ENCODE data around the gene GAL3ST3. TPM values are rescaled to one million over a fixed set of nuclear protein-coding genes. Genes with fewer than 3 reads are reported as not detected.
A peak's percentile ranks its signal among the peaks of the same experiment; 100 is the strongest.

Gene GAL3ST3
- total and polyA plus RNA-seq, 2 donors: 0.42 TPM; not detected in 1

DNA sequence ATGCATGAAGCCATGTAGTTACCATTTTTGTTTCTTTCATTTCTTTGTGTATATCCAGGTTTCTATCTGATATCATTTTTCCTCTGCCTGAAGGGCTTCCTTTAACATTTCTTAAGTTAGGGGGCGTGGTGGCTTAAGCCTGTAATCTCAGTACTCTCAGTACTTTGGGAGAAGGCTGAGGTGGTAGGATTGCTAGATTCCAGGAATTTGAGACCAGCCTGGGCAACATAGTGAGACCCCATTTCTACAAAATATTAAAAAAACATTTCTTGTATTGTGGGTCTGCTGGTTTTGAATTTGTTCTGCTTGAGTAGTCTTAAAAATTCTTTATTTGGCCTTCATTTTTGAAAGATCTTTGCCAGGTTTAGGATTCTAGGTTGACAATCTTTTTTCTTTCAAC, 15.6 kb upstream of the GAL3ST3 start:
- no peak overlapping the region for H3K27ac ChIP-seq (ENCODE audit: low read depth)
- H3K4me1 ChIP-seq (ENCODE audit: insufficient read depth): no peaks in the 10 kb centered on the region
- H3K36me3 ChIP-seq (ENCODE audit: insufficient read depth): peaks cover 5% of the 10 kb centered on the region
- H3K4me3 ChIP-seq (ENCODE audit: low read depth, low read length): no peak overlapping the region
- 100% methylated on average over 1 of the region's 1 CpG for WGBS
- DNase-seq (ENCODE audit: extremely low spot score): no peak

DNA sequence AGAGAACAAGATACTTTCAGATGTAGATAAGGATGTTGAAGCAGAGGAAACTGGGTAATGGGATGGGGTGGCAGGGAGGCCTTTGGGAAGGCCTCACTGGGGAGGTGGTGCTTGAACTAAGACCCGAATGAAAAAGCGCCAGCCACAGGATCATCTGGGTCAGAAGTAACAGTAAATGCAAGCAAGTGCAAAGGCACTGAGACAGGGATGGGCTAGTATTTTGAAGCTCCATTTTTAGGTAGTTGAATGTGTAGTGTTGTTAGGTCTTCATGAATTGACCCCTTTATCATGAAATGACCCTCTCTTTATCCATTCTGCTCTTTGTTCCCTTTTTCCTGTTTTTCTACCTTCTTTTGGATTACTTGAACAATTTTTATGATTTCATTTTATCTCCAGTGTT, 14.9 kb upstream of the GAL3ST3 start:
- Histone ChIP-seq H3K36me3 (ENCODE audit: insufficient read depth) (peaks cover 5% of the 10 kb centered on the region), H3K4me3 (ENCODE audit: low read depth, low read length) (no peak overlapping the region), H3K4me1 (ENCODE audit: insufficient read depth) (no peaks in the 10 kb centered on the region), H3K27ac (ENCODE audit: low read depth) (no peak overlapping the region)
- WGBS: 95% methylated on average over 2 of the region's 2 CpGs
- no peak for DNase-seq (ENCODE audit: extremely low spot score)

DNA sequence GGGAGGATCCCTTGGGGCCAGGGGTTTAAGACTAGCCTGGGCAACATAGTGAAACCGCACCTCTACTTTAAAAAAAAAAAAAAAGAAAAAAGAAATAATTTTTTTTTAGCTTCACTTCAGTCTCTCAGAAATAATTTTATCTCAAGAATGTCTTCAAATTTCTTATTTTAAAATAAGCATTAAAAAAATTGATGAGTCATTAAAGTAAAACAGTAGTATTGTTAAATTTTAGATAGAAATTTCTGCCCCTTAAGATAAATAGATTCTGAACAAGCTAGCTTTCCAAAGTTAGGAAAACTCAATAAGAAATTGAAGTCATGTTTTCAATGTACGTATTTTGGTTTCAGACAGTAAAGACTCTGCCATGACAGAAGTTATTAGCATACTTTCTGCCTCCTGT, 13.4 kb upstream of the GAL3ST3 start:
- WGBS: 96% methylated on average over 2 of the region's 2 CpGs
- Histone ChIP-seq H3K36me3 (ENCODE audit: insufficient read depth) (peaks cover 5% of the 10 kb centered on the region), H3K27ac (ENCODE audit: low read depth) (no peak overlapping the region), H3K4me3 (ENCODE audit: low read depth, low read length) (no peak overlapping the region), H3K4me1 (ENCODE audit: insufficient read depth) (no peaks in the 10 kb centered on the region)
- DNase-seq (ENCODE audit: extremely low spot score): no peak

DNA sequence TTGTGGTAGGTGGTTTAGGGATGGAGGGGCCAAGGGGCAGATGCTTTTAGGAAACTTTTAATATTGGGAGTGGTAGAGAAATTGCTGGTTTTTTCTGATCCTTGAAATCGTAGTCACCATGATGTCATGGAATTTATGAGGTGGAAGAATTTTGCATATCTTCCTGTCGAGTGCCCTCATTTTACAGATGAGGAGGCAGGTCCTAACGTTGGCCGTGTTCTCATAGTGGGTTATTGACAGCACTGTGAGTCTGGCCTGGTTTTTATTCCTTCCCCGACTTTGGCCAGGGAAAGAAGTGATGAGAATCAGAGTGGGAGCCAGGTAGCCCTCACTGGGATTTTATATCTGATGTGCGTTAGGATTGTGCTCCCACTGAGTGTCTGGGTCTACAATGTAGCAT, 12.3 kb upstream of the GAL3ST3 start:
- WGBS: 82% methylated on average over 6 of the region's 6 CpGs
- H3K27ac ChIP-seq (ENCODE audit: low read depth): no peak overlapping the region
- no peaks in the 10 kb centered on the region for H3K4me1 ChIP-seq (ENCODE audit: insufficient read depth)
- DNase-seq (ENCODE audit: extremely low spot score): no peak
- peaks cover 10% of the 10 kb centered on the region for H3K36me3 ChIP-seq (ENCODE audit: insufficient read depth)
- no peak overlapping the region for H3K4me3 ChIP-seq (ENCODE audit: low read depth, low read length)

DNA sequence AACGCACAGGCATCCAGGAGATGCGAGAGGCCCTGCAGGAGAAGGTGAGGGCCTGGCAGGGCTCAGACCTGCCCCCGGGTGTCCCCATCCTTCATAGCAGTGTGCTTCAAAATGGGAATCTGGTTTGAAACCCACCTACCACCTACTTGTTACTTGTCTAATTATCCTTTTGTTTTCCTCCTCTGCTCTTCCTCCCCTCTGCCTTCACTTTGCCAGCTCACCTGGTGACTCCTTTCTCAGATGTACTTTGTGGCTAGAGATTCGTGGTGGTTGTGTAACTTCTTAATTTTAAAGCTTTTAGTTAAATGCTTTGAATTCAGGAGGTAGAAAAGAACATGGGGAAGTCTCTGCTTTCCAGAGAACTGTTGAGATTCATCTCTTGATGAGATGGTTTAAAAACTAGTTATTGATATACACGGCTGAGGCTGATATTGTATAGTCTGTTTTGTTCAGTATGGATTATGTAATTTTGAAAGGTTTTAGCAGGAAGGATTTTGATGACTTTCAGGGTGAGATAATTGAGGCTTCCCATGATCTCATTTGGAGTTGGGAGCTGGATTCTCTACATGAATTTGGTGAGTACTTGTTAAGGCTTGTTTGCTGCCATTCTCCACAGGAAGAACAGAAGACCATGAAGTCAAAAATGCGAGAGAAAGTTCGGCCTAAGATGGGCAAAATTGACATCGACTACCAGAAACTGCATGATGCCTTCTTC, 11.2 kb upstream of the GAL3ST3 start:
- peaks cover 10% of the 10 kb centered on the region for H3K36me3 ChIP-seq (ENCODE audit: insufficient read depth)
- H3K4me3 ChIP-seq (ENCODE audit: low read depth, low read length): no peak overlapping the region
- H3K27ac ChIP-seq (ENCODE audit: low read depth): no peak overlapping the region
- no peak for DNase-seq (ENCODE audit: extremely low spot score)
- WGBS: 82% methylated on average over 8 of the region's 8 CpGs
- H3K4me1 ChIP-seq (ENCODE audit: insufficient read depth): no peaks in the 10 kb centered on the region

DNA sequence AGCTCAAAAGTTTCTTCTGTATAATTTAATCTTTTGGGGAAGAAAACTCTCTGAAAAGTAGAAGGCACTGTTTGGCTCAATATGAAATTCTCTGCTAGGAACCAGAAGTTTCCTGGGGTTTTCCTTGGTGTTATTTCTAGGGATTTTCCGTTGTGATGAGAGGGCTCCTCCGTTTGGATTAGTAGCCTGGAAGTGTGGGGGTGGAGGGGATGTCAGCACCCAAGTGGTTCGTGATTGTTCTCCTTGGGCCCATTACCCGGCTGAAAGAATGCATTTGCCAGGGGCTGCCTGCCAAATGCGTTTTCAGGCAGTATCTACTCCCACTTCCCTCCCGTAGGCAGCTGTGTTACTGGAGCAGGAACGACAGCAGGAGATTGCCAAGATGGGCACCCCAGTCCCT, 7.5 kb upstream of the GAL3ST3 start:
- no peak for DNase-seq (ENCODE audit: extremely low spot score)
- Histone ChIP-seq H3K27ac (ENCODE audit: low read depth) (no peak overlapping the region), H3K4me3 (ENCODE audit: low read depth, low read length) (no peak overlapping the region), H3K4me1 (ENCODE audit: insufficient read depth) (no peaks in the 10 kb centered on the region), H3K36me3 (ENCODE audit: insufficient read depth) (peaks cover 8% of the 10 kb centered on the region)
- 63% methylated on average over 7 of the region's 7 CpGs for WGBS

DNA sequence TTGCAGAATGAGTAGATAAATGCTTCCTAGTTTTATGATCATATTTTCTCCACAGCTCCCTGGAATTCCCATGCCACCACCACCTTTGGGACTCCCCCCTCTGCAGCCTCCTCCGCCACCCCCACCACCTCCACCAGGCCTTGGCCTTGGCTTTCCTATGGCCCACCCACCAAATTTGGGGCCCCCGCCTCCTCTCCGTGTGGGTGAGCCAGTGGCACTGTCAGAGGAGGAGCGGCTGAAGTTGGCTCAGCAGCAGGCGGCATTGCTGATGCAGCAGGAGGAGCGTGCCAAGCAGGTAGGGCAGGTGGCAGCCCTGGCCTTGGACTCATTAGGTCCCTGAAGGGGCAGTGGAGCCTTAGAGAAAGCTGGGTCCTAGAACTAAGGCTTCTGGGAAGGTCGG, 6.1 kb upstream of the GAL3ST3 start:
- Histone ChIP-seq H3K4me3 (ENCODE audit: low read depth, low read length) (no peak overlapping the region), H3K27ac (ENCODE audit: low read depth) (no peak overlapping the region), H3K36me3 (ENCODE audit: insufficient read depth) (peaks cover 5% of the 10 kb centered on the region), H3K4me1 (ENCODE audit: insufficient read depth) (no peaks in the 10 kb centered on the region)
- 94% methylated on average over 7 of the region's 7 CpGs for WGBS
- no peak for DNase-seq (ENCODE audit: extremely low spot score)

DNA sequence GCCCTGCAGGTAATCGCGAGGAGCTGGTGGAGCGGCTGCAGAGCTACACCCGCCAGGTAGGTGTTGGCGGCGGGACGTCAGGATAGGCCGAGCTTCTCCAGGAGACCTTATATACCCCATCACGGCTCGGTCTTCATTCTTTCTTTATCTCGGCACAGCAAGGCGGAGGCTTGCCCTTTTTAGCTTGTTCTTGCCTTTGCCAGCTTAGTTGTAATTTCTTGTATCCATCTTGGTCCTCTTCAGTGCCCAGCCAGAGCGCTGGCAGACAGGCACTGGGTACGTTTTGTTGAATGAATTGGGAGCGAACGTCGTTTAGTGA, 3.7 kb upstream of the GAL3ST3 start:
- DNase-seq (ENCODE audit: extremely low spot score): no peak
- WGBS: 1% methylated on average over 17 of the region's 17 CpGs
- H3K36me3 ChIP-seq (ENCODE audit: insufficient read depth): peaks cover 5% of the 10 kb centered on the region
- peak overlapping the region; percentile 86 for H3K4me3 ChIP-seq (ENCODE audit: low read depth, low read length)
- H3K4me1 ChIP-seq (ENCODE audit: insufficient read depth): no peaks in the 10 kb centered on the region
- H3K27ac ChIP-seq (ENCODE audit: low read depth): peak overlapping the region; percentile 48

DNA sequence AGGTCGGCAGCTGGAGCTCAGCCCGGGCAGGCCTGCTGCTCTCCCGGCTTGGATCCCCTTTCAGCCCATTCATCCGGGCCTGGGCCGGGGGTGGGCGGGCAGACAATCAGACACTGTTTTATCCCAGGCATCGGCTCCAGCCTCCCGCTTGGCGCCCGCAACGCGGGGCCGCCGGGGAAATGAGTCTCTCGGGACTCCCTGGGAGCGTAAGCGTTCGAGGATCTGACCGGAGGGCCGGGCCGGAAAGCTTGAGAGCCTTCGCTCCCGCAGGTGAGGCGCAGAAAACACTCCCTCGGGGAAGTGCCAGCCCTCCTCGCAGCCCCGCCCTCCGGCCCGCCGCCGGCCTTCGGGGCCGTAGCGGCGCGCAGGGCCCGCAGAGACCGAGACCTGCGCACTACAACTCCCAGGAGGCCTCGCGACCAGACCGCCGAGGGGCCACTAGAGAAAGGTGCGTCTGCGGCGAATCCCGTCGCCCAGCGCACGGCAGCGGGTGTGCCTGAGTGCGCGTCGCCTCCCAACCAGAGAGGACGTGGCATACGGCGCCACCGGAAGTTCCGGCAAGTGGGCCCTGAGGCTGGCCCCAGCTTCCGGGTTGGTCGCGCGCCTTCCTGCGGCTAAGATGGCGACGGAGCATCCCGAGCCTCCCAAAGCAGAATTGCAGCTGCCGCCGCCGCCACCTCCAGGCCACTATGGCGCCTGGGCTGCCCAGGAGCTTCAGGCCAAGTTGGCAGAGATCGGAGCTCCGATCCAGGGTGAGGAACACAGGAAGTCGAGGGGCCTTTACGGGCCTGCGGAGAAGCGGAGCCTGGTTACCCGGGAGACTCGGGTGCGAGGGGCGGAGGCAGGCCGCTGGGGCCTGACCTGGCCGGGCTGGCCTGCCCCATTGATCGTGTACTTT, 3.1 kb upstream of the GAL3ST3 start, which contains the start of gene SF3B2:
Gene SF3B2 (plus strand): TSS at position 599 of the 898 bp plus-strand sequence. CDS start 21 bp downstream, at position 620.
- DNase-seq (ENCODE audit: extremely low spot score): peak; percentile 90
- H3K4me1 ChIP-seq (ENCODE audit: insufficient read depth): no peaks in the 10 kb centered on the region
- H3K4me3 ChIP-seq (ENCODE audit: low read depth, low read length): peak within 1 kb of the TSS; percentile 86
- H3K36me3 ChIP-seq (ENCODE audit: insufficient read depth): peaks cover 4% of the 10 kb centered on the region
- under 1% methylated on average over 84 of the region's 84 CpGs for WGBS
- H3K27ac ChIP-seq (ENCODE audit: low read depth): peak within 1 kb of the TSS; percentile 48

DNA sequence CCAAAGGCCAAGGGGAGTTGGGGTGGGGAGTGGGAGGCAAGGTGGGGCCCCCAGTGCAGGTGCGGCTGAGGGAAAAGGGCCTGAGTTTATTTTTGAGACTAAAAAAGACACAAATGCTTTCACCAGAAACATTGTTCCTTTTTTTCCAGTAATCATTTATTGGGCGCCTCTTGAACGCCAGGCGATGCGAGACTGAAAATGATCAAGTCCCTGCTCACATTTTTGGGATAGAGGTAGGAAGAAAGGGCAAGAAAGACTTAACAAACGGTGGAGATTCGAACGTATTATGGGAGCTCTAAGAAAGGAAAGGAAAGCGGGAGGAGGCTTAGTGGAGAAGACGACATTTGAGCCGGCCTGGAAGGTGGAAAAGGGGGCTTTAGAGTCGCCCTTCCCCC, 2.4 kb upstream of the GAL3ST3 start:
- 23% methylated on average over 12 of the region's 12 CpGs for WGBS
- Histone ChIP-seq H3K4me3 (ENCODE audit: low read depth, low read length) (peak overlapping the region; percentile 86), H3K27ac (ENCODE audit: low read depth) (peak overlapping the region; percentile 46), H3K4me1 (ENCODE audit: insufficient read depth) (no peaks in the 10 kb centered on the region), H3K36me3 (ENCODE audit: insufficient read depth) (no peaks in the 10 kb centered on the region)
- no peak for DNase-seq (ENCODE audit: extremely low spot score)

DNA sequence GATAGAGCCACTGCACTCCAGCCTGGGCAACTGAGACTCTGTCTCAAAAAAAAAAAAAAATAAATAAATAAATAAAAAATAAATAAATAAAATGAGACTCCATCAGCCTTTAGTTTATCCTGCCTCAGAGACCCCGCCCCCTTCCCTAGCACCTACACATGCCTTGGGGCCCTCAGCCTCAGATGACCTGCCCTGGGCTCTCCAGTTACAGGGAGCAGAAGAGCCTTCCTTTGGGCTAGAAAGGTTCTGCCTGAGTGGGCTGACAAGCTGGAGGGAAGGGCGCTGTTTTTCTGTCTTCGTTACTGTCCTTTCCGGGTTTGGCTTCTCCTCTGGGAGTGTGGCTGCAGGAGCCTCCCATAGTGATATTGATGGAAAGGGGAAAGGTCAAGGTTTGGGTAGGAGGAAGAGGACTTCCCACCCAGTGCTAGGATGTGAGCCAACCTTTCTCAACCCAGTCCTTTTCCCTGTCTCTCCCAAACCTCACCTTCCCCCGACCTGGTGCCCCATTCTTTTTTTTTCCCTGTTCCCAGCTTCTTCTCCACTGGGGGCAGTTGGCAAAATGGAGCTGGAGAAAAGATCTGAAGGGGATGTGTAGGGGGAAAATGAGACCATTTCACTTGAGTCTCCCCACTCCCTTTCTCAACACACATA, 1.7 kb upstream of the GAL3ST3 start:
- Histone ChIP-seq H3K4me3 (ENCODE audit: low read depth, low read length) (no peak overlapping the region), H3K27ac (ENCODE audit: low read depth) (no peak overlapping the region), H3K36me3 (ENCODE audit: insufficient read depth) (no peaks in the 10 kb centered on the region), H3K4me1 (ENCODE audit: insufficient read depth) (no peaks in the 10 kb centered on the region)
- DNase-seq (ENCODE audit: extremely low spot score): no peak
- 83% methylated on average over 5 of the region's 5 CpGs for WGBS

DNA sequence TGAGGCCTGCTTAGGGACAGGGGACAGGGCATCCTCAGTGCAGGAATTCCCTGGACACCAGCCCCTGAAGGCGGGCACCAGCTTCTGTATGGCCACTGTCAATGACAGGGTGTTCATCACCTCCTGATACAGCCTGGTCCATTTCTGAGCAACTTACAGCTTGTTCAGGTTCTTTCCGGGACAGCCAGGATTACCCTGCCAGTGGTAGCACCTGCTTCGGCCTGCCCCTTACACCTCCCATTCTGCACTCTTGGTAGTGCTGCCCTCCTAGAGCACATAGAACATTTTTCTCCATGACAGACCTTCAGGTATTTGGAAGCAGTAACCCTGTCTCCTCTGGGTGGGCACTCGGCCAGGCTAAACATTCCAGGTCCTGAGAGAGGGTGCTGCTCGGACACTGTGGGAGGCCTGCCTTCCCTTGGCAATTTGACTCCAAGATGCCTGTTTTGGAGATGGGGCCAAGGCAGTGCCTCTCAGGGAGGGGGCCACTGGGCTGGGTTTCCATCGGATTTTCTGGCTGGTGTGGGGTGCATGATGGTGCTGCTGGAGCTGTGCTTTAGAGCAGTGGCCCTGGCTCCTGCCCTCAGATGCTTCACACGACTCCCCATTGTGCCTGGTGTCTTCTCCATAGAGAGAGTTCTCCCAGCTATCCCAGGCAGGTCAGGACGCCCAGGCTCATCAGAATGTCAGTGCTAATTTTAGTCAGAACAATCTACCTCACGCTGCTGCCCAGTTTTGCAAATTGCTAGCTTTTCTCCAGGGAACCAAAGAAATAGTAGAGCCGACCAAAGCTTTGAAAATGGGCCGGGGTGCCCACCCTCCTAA, 1.2 kb downstream of the GAL3ST3 start:
- 68% methylated on average over 11 of the region's 11 CpGs for WGBS
- Histone ChIP-seq H3K36me3 (ENCODE audit: insufficient read depth) (no peaks in the 10 kb centered on the region), H3K4me1 (ENCODE audit: insufficient read depth) (no peaks in the 10 kb centered on the region), H3K4me3 (ENCODE audit: low read depth, low read length) (no peak overlapping the region), H3K27ac (ENCODE audit: low read depth) (no peak overlapping the region)
- no peak for DNase-seq (ENCODE audit: extremely low spot score)

DNA sequence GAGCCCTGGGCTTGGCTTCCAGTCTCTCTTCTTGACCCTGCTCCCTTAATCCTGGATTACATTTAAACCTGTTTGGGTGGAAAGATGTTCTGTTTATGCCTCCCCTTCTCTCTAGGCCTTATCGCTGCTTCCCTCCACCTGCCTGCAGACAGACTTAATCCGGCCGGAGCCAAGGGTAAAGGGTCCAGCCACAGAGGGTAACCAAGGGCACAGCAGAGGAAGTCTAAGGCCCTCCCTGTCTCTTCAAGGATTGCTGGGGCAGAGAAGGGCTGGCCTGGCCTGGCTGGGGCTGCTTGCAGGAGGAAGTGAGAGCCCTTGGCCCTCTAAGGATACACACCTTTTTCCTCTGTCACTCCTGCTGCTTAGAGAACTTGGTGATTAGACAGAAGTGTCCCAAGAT, 2.1 kb downstream of the GAL3ST3 start:
- Histone ChIP-seq H3K4me1 (ENCODE audit: insufficient read depth) (no peaks in the 10 kb centered on the region), H3K27ac (ENCODE audit: low read depth) (no peak overlapping the region)
- 93% methylated on average over 3 of the region's 3 CpGs for WGBS

More for the DNA sequence above, 2.1 kb downstream of the GAL3ST3 start:
- no peaks in the 10 kb centered on the region for H3K36me3 ChIP-seq (ENCODE audit: insufficient read depth)
- H3K4me3 ChIP-seq (ENCODE audit: low read depth, low read length): no peak overlapping the region
- DNase-seq (ENCODE audit: extremely low spot score): no peak
